ENCODE measurements around the gene LIN37. TPM values are rescaled to one million over a fixed set of nuclear protein-coding genes. Genes with fewer than 3 reads are reported as not detected.

Gene LIN37
- total and polyA plus RNA-seq, 2 experiments from 2014 or later, result 4.3 to 6.8 TPM

GRCh38 chr19:35789978-35790944 is 41.9 kb downstream of the LIN37 start:
- Mint-ChIP-seq H3K9me3 (no peaks in the 10 kb centered on the region), H3K4me1 (peaks cover 12% of the 10 kb centered on the region), H3K27ac (no peak overlapping the region), H3K27me3 (ENCODE audit: insufficient read depth, low read depth, poor library complexity) (peaks cover 20% of the 10 kb centered on the region), H3K4me3 (no peak overlapping the region), H3K36me3 (ENCODE audit: low read depth) (no peaks in the 10 kb centered on the region)
- Histone ChIP-seq H2AFZ (no peak overlapping the region), H3K27me3 (ENCODE audit: insufficient read depth) (peaks cover 3% of the 10 kb centered on the region; the same call in 1 of the 2 replicates), H3F3A (replicated peaks; ENCODE audit: low read depth) (0 out of 2 replicates have a peak, but pooled peaks cover 4% of the 10 kb centered on the region), H3K4me3 (no peak overlapping the region), H3K27ac (ENCODE audit: low read depth) (no peak overlapping the region), H3K9me2 (ENCODE audit: insufficient read depth) (no peaks in the 10 kb centered on the region), H3K4me2 (no peak overlapping the region), H3K79me2 (replicated peaks; ENCODE audit: insufficient read depth) (no peaks in the 10 kb centered on the region), H3K4me1 (ENCODE audit: insufficient read depth) (peaks cover 4% of the 10 kb centered on the region; the same call in 1 of the 2 replicates), H3K36me3 (ENCODE audit: insufficient read depth) (no peaks in the 10 kb centered on the region), H4K20me1 (replicated peaks; ENCODE audit: insufficient read depth) (no peaks in the 10 kb centered on the region)
- no peak for ATAC-seq
- DNase-seq (ENCODE audit: low spot score), result no peak
- TF ChIP-seq ZNF114 (CRISPR knock-in tag; IDR thresholded peaks at IDR 0.05) (no peak), EZH2phosphoT487 (IDR thresholded peaks at IDR 0.05; ENCODE audit: unreplicated experiment) (no peak), CTCF (conservative IDR thresholded peaks at IDR 0.05; ENCODE audit: low read depth in 2 of 2) (no peak), ZNF331 (CRISPR knock-in tag; IDR thresholded peaks at IDR 0.05; ENCODE audit: low read depth) (no peak), ETS1 (IDR thresholded peaks at IDR 0.05) (no peak), CREB1 (CRISPR knock-in tag; IDR thresholded peaks at IDR 0.05; ENCODE audit: low read depth) (no peak), EZH2 (IDR thresholded peaks at IDR 0.05; ENCODE audit: low read depth, unreplicated experiment) (no peak), POLR2AphosphoS5 (IDR thresholded peaks at IDR 0.05; ENCODE audit: low read depth) (no peak), NANOG (IDR thresholded peaks at IDR 0.05; ENCODE audit: borderline replicate concordance) (no peak), STAT1 (IDR thresholded peaks at IDR 0.05; ENCODE audit: unreplicated experiment) (no peak), ZNF462 (CRISPR knock-in tag; IDR thresholded peaks at IDR 0.05) (no peak), REST (IDR thresholded peaks at IDR 0.05; ENCODE audit: unreplicated experiment) (no peak), JUNB (IDR thresholded peaks at IDR 0.05; ENCODE audit: unreplicated experiment) (no peak)

All from GM23338 (cell line).